GM12878 (cell line): ENCODE measurements around the gene ADAMTSL2. TPM values are rescaled to one million over a fixed set of nuclear protein-coding genes. Genes with fewer than 3 reads are reported as not detected.

Experiments used
- ATAC-seq: fragments of 200-7000 bp; cut with Tn5 transposase; 3 replicates; pipeline ENCODE4 v1.9.1; 2020; ENCODE audit warnings: mild to moderate bottlenecking, moderate library complexity
- BruUV-seq: library from RNA; stranded (reverse); fragments of 400-500 nt; replicated peaks from 2 replicates; lab custom pipeline; 2021; lab: Mats Ljungman, UMichigan
- CTCF ChIA-PET: fragments of 300-600 bp; sonication (Branson Sonifier 250); formaldehyde crosslinking; extraction: SDS; loops from one replicate; lab custom pipeline; 2021; ENCODE audit warnings: inconsistent platforms; lab: Yijun Ruan, JAX
- POLR2A ChIA-PET: fragments of 350-600 bp; formaldehyde crosslinking; extraction: SDS; loops from one replicate; lab custom pipeline; 2021; ENCODE audit warnings: inconsistent platforms; lab: Charles Lee
- RAD21 ChIA-PET: fragments of 300-600 bp; sonication (Branson Sonifier 250); formaldehyde crosslinking; loops from one replicate; lab custom pipeline; 2023; ENCODE audit warnings: antibody characterized with exemption; ENCODE audit not compliant: unreplicated experiment; lab: Charles Lee
- SMC1A ChIA-PET: fragments of 300-600 bp; sonication (Branson Sonifier 250); formaldehyde crosslinking; loops from one replicate; lab custom pipeline; 2023; ENCODE audit not compliant: unreplicated experiment, uncharacterized antibody; lab: Charles Lee
- DNase-seq: peaks from one replicate; pipeline ENCODE4 v3.0.0-alpha.2; 2011; ENCODE audit warnings: low read depth, low spot score
- FAIRE-seq: peaks from 3 replicates; lab custom pipeline; 2011; peaks lifted over from hg19 to GRCh38; lab: Jason Lieb, UNC
- H2AFZ ChIP-seq: 2 replicates; pipeline ENCODE4 v1.6.0; 2011; ENCODE audit warnings: low read depth, low read length, control low read depth; ENCODE audit not compliant: control insufficient read depth
- H3K27ac ChIP-seq: 2 replicates; pipeline ENCODE4 v1.5.1; 2011; ENCODE audit warnings: control low read depth; ENCODE audit not compliant: control insufficient read depth, insufficient read depth
- H3K27me3 ChIP-seq, 2 experiments: replicated peaks in 1 of 2; 2 replicates each; pipeline versions ENCODE4 v1.6.0 to v1.6.1; 2011; ENCODE audit warnings: low read length in 1 of 2; ENCODE audit not compliant: control insufficient read depth in 2 of 2, insufficient read depth in 2 of 2
- H3K36me3 ChIP-seq, 2 experiments: 2 replicates each; pipeline ENCODE4 v1.5.1; 2011; ENCODE audit warnings: low read length in 1 of 2; ENCODE audit not compliant: control insufficient read depth in 2 of 2, insufficient read depth in 2 of 2
- H3K4me1 ChIP-seq: 2 replicates; pipeline ENCODE4 v1.6.1; 2011; ENCODE audit warnings: mild to moderate bottlenecking, low read length, moderate library complexity, mixed read lengths; ENCODE audit not compliant: control insufficient read depth, insufficient read depth
- H3K4me2 ChIP-seq: 2 replicates; pipeline ENCODE4 v1.6.0; 2011; ENCODE audit warnings: control low read depth; ENCODE audit not compliant: control insufficient read depth, insufficient read depth
- H3K4me3 ChIP-seq: fragments of 200-600 bp; sonication (generic); 2 replicates; pipeline ENCODE4 v1.5.1; 2016
- H3K79me2 ChIP-seq: 2 replicates; pipeline ENCODE4 v1.6.0; 2011; ENCODE audit warnings: low read length; ENCODE audit not compliant: control insufficient read depth, insufficient read depth
- H3K9ac ChIP-seq: 2 replicates; pipeline ENCODE4 v1.8.0; 2011; ENCODE audit warnings: low read length, control low read depth, mixed read lengths; ENCODE audit not compliant: control insufficient read depth, insufficient read depth
- H3K9me3 ChIP-seq: replicated peaks from 3 replicates; pipeline ENCODE4 v1.5.1; 2011; ENCODE audit warnings: mild to moderate bottlenecking, low read length; ENCODE audit not compliant: control insufficient read depth, insufficient read depth
- H4K20me1 ChIP-seq: 2 replicates; pipeline ENCODE4 v1.6.0; 2011; ENCODE audit not compliant: control insufficient read depth, insufficient read depth
- CHD2 ChIP-seq: IDR thresholded peaks from 2 replicates; pipeline ENCODE4 v1.6.1; 2011; ENCODE audit warnings: low read depth, low read length, improper control_type of control experiment, borderline replicate concordance
- HCFC1 ChIP-seq: fragments of 150-350 bp; IDR thresholded peaks from 2 replicates; pipeline ENCODE4 v1.6.1; 2014; ENCODE audit warnings: low read length
- NFYA ChIP-seq: IDR thresholded peaks from 2 replicates; pipeline ENCODE4 v1.6.1; 2011; ENCODE audit warnings: low read depth, mild to moderate bottlenecking, low read length, improper control_type of control experiment, borderline replicate concordance
- NR2C2 ChIP-seq: IDR thresholded peaks from 2 replicates; pipeline ENCODE4 v1.6.1; 2011; ENCODE audit warnings: borderline replicate concordance, low read depth; ENCODE audit not compliant: control insufficient read depth, insufficient read length
- TAF1 ChIP-seq: IDR thresholded peaks from 2 replicates; pipeline ENCODE4 v1.6.1; 2011; ENCODE audit warnings: mild to moderate bottlenecking, low read depth, low read length, borderline replicate concordance
- TCF12 ChIP-seq: IDR thresholded peaks from 2 replicates; pipeline ENCODE4 v1.6.1; 2011; ENCODE audit warnings: low read depth, mild to moderate bottlenecking, low read length
- WGBS: methylation state at CpG from one replicate; pipeline ENCODE4 v1.1.6; 2016; ENCODE audit warnings: low lambda C conversion rate; ENCODE audit not compliant: insufficient replicate concordance, insufficient coverage; ENCODE audit errors: missing lambda C conversion rate; 5-methylcytosine and 5-hydroxymethylcytosine counted together
- in situ Hi-C: fragments of 300-500 bp; cut with MboI; formaldehyde crosslinking; loops from 9 replicates; pipeline ENCODE4 v1.14.3; 2018; ENCODE audit warnings: mixed read lengths
- intact Hi-C: fragments of 100-400 bp; cut with micrococcal nuclease; formaldehyde crosslinking; loops from one replicate; pipeline ENCODE4 v1.14.2; 2022; ENCODE audit not compliant: unreplicated experiment
- polyA plus RNA-seq, 11 experiments: library from polyadenylated mRNA; depleted of rRNA in 4 of 11; unstranded in 6 of 11; stranded (reverse) in 5 of 11; fragments of >200 nt; fragmentation: Nextera tagmentation in 4 of 11; fragmentation: Illumina TruSeq in 1 of 11; extraction: Ambion mirVana in 4 of 11; extraction: Trizol in 1 of 11; gene quantifications; 1 replicate in 1 of 11; 2 replicates in 10 of 11; pipeline versions ENCODE4 v1.2.1 to v1.2.3, GENCODE V29; 2011 to 2016; ENCODE audit warnings: inconsistent platforms in 2 of 11, missing spikeins in 2 of 11, low read depth in 1 of 11
- total RNA-seq, 4 experiments: library from RNA; depleted of rRNA in 3 of 4; stranded (reverse); fragments of >200 nt in 3 of 4; fragmentation: Illumina TruSeq in 1 of 4; extraction: Trizol in 1 of 4; gene quantifications; 2 replicates each; pipeline versions ENCODE4 v1.2.1 to v1.2.3, GENCODE V29; 2013 to 2021
- TF ChIP-seq, protein P1 (sequence below): fragments of 450-650 bp; IDR thresholded peaks from 2 replicates; pipeline ENCODE4 v1.6.1; 2014; ENCODE audit warnings: mild to moderate bottlenecking

The ADAMTSL2 gene
- total and polyA plus RNA-seq, 10 of the 15 experiments (the other 5 are each of a cell fraction or from before 2014, with no cell fraction given): 0.07 TPM; not detected in 9

DNA sequence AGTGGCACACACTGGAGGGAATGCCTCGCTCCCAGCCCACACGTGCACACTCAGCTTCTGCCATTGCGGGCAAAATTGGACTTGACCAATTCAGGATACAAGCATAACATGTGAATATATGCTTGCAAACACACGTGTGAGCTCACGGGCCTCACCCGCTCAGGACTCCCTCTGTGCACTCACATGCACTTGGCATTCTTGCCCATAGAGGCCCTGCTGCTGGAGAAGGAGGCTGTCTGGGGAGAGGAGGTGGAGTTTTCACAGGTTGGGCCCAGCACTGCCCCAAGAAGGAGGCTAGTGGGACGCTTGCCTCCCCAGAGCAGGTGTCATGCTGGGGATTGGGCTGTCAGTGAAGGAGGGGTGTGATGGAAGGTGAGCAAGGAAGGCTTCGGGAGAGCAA is 11.4 kb upstream of the ADAMTSL2 start:
- H3K27ac ChIP-seq: no peak overlapping the region
- no peaks in the 10 kb centered on the region for H3K9me3 ChIP-seq
- SMC1A ChIA-PET: no interaction called here
- intact Hi-C loops (no loop called here), in situ Hi-C loops (no loop called here)
- H3K36me3 ChIP-seq: no peaks in the 10 kb centered on the region
- H3K4me2 ChIP-seq: no peak overlapping the region
- no peaks in the 10 kb centered on the region for H3K4me1 ChIP-seq
- H2AFZ ChIP-seq: no peak overlapping the region
- no peaks in the 10 kb centered on the region for H4K20me1 ChIP-seq
- POLR2A ChIA-PET: no interaction called here
- TF ChIP-seq CHD2 (no peak), TCF12 (no peak), NR2C2 (no peak), HCFC1 (no peak)
- WGBS: 20% methylated on average over 7 of the region's 8 CpGs
- DNase-seq (no peak), ATAC-seq (no peak), FAIRE-seq (no peak)
- BruUV-seq: no TSS peak
- H3K79me2 ChIP-seq: no peaks in the 10 kb centered on the region
- H3K4me3 ChIP-seq: no peak overlapping the region
- RAD21 ChIA-PET: no interaction called here
- peaks cover 0 to 4% of the 10 kb centered on the region in 2 experiments; a peak in 3 of 4 replicates for H3K27me3 ChIP-seq
- CTCF ChIA-PET: no interaction called here
- no peak overlapping the region for H3K9ac ChIP-seq

DNA sequence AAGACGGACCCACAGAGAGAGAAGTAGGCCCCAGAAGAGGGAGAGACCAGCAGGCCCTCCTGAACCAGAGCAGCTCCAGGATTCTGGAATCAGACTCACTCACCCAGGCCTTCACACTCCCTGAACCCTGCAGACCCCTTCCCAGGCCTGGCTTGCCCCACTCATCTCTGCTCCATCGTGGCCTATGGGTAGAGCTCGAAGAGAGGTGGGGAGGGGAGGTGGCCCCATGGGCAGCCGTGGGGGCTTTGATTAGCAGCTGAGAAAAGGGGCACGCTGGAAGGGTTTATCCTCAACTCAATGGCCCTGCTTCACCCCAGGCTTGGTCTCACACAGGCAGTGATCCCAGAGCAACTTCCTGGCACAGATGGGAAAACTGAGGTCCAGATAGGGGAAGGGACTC is 10.4 kb upstream of the ADAMTSL2 start:
- RAD21 ChIA-PET: no interaction called here
- DNase-seq (no peak), FAIRE-seq (no peak), ATAC-seq (no peak)
- Histone ChIP-seq H3K27me3 (peaks cover 0 to 6% of the 10 kb centered on the region in 2 experiments; a peak in 3 of 4 replicates), H3K4me1 (no peaks in the 10 kb centered on the region), H3K4me3 (no peak overlapping the region), H3K9me3 (no peaks in the 10 kb centered on the region), H2AFZ (no peak overlapping the region), H3K79me2 (no peaks in the 10 kb centered on the region), H4K20me1 (no peaks in the 10 kb centered on the region), H3K9ac (no peak overlapping the region), H3K4me2 (no peak overlapping the region), H3K27ac (no peak overlapping the region), H3K36me3 (no peaks in the 10 kb centered on the region)
- POLR2A ChIA-PET: no interaction called here
- no peak for TF ChIP-seq NFYA
- TF ChIP-seq TAF1: no peak
- TF ChIP-seq, protein P1, sequence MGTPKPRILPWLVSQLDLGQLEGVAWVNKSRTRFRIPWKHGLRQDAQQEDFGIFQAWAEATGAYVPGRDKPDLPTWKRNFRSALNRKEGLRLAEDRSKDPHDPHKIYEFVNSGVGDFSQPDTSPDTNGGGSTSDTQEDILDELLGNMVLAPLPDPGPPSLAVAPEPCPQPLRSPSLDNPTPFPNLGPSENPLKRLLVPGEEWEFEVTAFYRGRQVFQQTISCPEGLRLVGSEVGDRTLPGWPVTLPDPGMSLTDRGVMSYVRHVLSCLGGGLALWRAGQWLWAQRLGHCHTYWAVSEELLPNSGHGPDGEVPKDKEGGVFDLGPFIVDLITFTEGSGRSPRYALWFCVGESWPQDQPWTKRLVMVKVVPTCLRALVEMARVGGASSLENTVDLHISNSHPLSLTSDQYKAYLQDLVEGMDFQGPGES: no peak
- WGBS: 11% methylated on average over 5 of the region's 5 CpGs
- CTCF ChIA-PET: no interaction called here
- intact Hi-C loops (no loop called here), in situ Hi-C loops (no loop called here)
- BruUV-seq: no TSS peak
- SMC1A ChIA-PET: no interaction called here
